MM.1S (cell line): ENCODE data around the gene TTC39C.
"Not testable (repeated sequence)": the region's sequence is repeated elsewhere in the genome, so short reads cannot be mapped to it uniquely, and the experiment has no call there.

Source experiments
- DNase-seq: peaks from one replicate; pipeline ENCODE4 v3.0.0-alpha.2; 2015
- H2AFZ ChIP-seq: fragments of 300-600 bp; sonication (generic); 2 replicates; pipeline ENCODE4 v1.6.0; 2016; ENCODE audit warnings: antibody characterized with exemption, low read length
- H3F3A ChIP-seq: fragments of 300-600 bp; sonication (generic); 2 replicates; pipeline ENCODE4 v1.6.1; 2016; ENCODE audit warnings: mild to moderate bottlenecking, antibody characterized with exemption, low read length, moderate library complexity, mixed read lengths; ENCODE audit not compliant: insufficient read depth
- H3K27ac ChIP-seq: fragments of 300-600 bp; sonication (generic); 2 replicates; pipeline ENCODE4 v1.5.1; 2016; ENCODE audit warnings: mild to moderate bottlenecking, low read length
- H3K27me3 ChIP-seq: fragments of 300-600 bp; sonication (generic); replicated peaks from 2 replicates; pipeline ENCODE4 v1.6.0; 2016; ENCODE audit warnings: low read length; ENCODE audit not compliant: insufficient read depth
- H3K36me3 ChIP-seq: fragments of 300-600 bp; sonication (generic); replicated peaks from 2 replicates; pipeline ENCODE4 v1.6.1; 2016; ENCODE audit warnings: mild to moderate bottlenecking, low read length, mixed read lengths; ENCODE audit not compliant: insufficient read depth
- H3K4me1 ChIP-seq: fragments of 300-600 bp; sonication (generic); 2 replicates; pipeline ENCODE4 v1.6.1; 2016; ENCODE audit warnings: low read length, mixed read lengths
- H3K4me2 ChIP-seq: fragments of 300-600 bp; sonication (generic); 2 replicates; pipeline ENCODE4 v1.6.0; 2016; ENCODE audit warnings: low read depth, low read length
- H3K4me3 ChIP-seq: fragments of 300-600 bp; sonication (generic); 2 replicates; pipeline ENCODE4 v1.5.1; 2016; ENCODE audit warnings: low read length, mixed read lengths
- H3K79me2 ChIP-seq: fragments of 300-600 bp; sonication (generic); 2 replicates; pipeline ENCODE4 v1.6.1; 2016; ENCODE audit warnings: mixed run types, low read length, mixed read lengths
- H3K9ac ChIP-seq: fragments of 300-600 bp; sonication (generic); 2 replicates; pipeline ENCODE4 v1.6.1; 2016; ENCODE audit warnings: low read length, mixed read lengths
- H3K9me2 ChIP-seq: fragments of 300-600 bp; sonication (generic); replicated peaks from 2 replicates; pipeline ENCODE4 v1.6.1; 2016; ENCODE audit warnings: mild to moderate bottlenecking, low read length, mixed read lengths; ENCODE audit not compliant: insufficient read depth
- H3K9me3 ChIP-seq: fragments of 300-600 bp; sonication (generic); replicated peaks from 2 replicates; pipeline ENCODE4 v1.6.1; 2016; ENCODE audit warnings: mild to moderate bottlenecking, low read length, mixed read lengths; ENCODE audit not compliant: insufficient read depth
- H4K20me1 ChIP-seq: fragments of 300-600 bp; sonication (generic); 2 replicates; pipeline ENCODE4 v1.6.1; 2016; ENCODE audit warnings: mild to moderate bottlenecking, low read length, moderate library complexity, mixed read lengths; ENCODE audit not compliant: insufficient read depth
- CTCF ChIP-seq: fragments of 300-600 bp; sonication (generic); IDR thresholded peaks from 2 replicates; pipeline ENCODE4 v1.5.1; 2016; ENCODE audit warnings: antibody characterized with exemption, low read length, mixed read lengths
- EZH2 ChIP-seq: fragments of 300-600 bp; sonication (generic); optimal IDR thresholded peaks from 2 replicates; pipeline ENCODE3; 2017; ENCODE audit warnings: low read depth, mild to moderate bottlenecking, antibody characterized with exemption, low read length, mixed read lengths
- EZH2phosphoT487 ChIP-seq: fragments of 300-600 bp; sonication (generic); IDR thresholded peaks from 2 replicates; pipeline ENCODE4 v1.6.1; 2018; ENCODE audit warnings: antibody characterized with exemption, low read length

The TTC39C gene

GRCh38 chr18:24057804-24058203, 43.2 kb downstream of the TTC39C start:
- Histone ChIP-seq H3K27ac (no peak overlapping the region), H3K4me2 (no peak overlapping the region), H2AFZ (no peak overlapping the region), H3K4me3 (no peak overlapping the region), H3K27me3 (no peaks in the 10 kb centered on the region), H4K20me1 (no peaks in the 10 kb centered on the region), H3F3A (no peaks in the 10 kb centered on the region), H3K79me2 (no peaks in the 10 kb centered on the region), H3K4me1 (no peaks in the 10 kb centered on the region), H3K36me3 (no peaks in the 10 kb centered on the region), H3K9me3 (no peaks in the 10 kb centered on the region), H3K9me2 (no peaks in the 10 kb centered on the region), H3K9ac (no peak overlapping the region)
- TF ChIP-seq EZH2 (no peak), EZH2phosphoT487 (no peak), CTCF (no peak)
- DNase-seq: no peak

- H2AFZ ChIP-seq, H3K27ac ChIP-seq, DNase-seq: not testable (repeated sequence)
Measured at GRCh38 chr18:24059385-24059784, 44.8 kb downstream of the TTC39C start.

GRCh38 chr18:24060644-24061043, 46.1 kb downstream of the TTC39C start:
- Histone ChIP-seq H4K20me1 (no peaks in the 10 kb centered on the region), H3K4me1 (no peaks in the 10 kb centered on the region), H3K4me3 (no peak overlapping the region), H3K79me2 (no peaks in the 10 kb centered on the region), H3K36me3 (no peaks in the 10 kb centered on the region), H3K27me3 (no peaks in the 10 kb centered on the region), H3K4me2 (no peak overlapping the region), H3K9ac (no peak overlapping the region), H3K9me3 (no peaks in the 10 kb centered on the region), H3K9me2 (no peaks in the 10 kb centered on the region), H2AFZ (no peak overlapping the region), H3K27ac (no peak overlapping the region), H3F3A (no peaks in the 10 kb centered on the region)
- TF ChIP-seq EZH2phosphoT487: no peak
- TF ChIP-seq EZH2: no peak
- TF ChIP-seq CTCF: no peak
- DNase-seq: no peak

More at GRCh38 chr18:24059385-24059784, 44.8 kb downstream of the TTC39C start:
- H3K4me1 ChIP-seq, H3K9ac ChIP-seq, H3K36me3 ChIP-seq, H3K9me3 ChIP-seq, H3K79me2 ChIP-seq, H3F3A ChIP-seq, H4K20me1 ChIP-seq, H3K9me2 ChIP-seq, H3K4me3 ChIP-seq, H3K27me3 ChIP-seq, H3K4me2 ChIP-seq: not testable (repeated sequence)

GRCh38 chr18:24063121-24063731, 48.7 kb downstream of the TTC39C start:
- Histone ChIP-seq H3K9me2 (no peaks in the 10 kb centered on the region), H3K27ac (no peak overlapping the region), H3K9me3 (no peaks in the 10 kb centered on the region), H3K27me3 (no peaks in the 10 kb centered on the region), H3K4me1 (no peaks in the 10 kb centered on the region), H3K4me2 (no peak overlapping the region), H3K79me2 (no peaks in the 10 kb centered on the region), H3K36me3 (no peaks in the 10 kb centered on the region), H2AFZ (no peak overlapping the region), H3K9ac (no peak overlapping the region), H3K4me3 (no peak overlapping the region), H4K20me1 (no peaks in the 10 kb centered on the region), H3F3A (no peaks in the 10 kb centered on the region)
- TF ChIP-seq CTCF (no peak), EZH2 (no peak)
- no peak for DNase-seq
